HG03135 (cell line): ENCODE measurements around the gene CCDC28B.
A peak's percentile ranks its signal among the peaks of the same experiment; 100 is the strongest.

Experiments
- ATAC-seq: cut with Tn5 transposase; IDR thresholded peaks from one replicate; pipeline ENCODE4 v1.9.1; 2021; ENCODE audit warnings: mild to moderate bottlenecking, moderate library complexity; ENCODE audit not compliant: unreplicated experiment

Gene CCDC28B

DNA sequence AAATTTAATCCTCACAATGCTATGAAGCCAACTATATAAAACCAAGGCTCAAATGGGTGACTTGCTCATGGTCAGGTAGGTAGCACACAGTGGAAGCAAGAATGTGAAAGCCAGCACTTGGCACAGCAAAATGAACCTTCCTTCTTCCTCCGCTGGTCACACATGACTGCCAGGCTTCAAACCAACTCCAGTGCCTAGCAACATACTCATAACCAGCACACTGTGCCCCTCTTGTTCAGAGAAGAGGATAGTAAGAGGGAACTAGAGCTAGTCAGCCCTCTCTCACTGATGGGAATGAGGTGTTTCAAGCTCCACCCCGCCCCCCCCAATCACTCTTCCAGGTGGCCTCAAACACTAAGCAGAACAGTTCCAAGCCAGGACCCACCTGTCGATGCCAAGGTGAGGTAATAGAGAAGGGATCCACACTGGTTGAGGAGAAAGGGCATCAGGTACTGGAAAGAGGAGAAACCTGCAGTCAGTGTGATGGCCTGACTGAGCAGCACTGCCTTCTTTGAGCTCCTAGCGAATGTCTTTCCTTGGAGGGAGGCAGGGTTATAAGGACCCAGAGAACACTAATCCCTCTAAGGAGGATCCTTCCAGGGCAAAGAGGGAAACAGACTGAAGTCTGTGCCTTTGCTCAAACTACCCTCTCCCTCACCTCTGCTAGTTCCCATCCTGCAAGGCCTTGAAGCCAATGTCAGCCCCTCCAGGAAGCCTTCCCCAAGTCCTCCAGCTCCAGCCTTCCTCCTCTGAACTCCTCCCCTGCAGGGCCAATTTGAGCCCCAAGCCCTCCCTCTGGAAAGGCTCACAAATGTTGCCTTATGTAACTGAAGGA, 20.6 kb downstream of the CCDC28B start:
- ATAC-seq = no peak

DNA sequence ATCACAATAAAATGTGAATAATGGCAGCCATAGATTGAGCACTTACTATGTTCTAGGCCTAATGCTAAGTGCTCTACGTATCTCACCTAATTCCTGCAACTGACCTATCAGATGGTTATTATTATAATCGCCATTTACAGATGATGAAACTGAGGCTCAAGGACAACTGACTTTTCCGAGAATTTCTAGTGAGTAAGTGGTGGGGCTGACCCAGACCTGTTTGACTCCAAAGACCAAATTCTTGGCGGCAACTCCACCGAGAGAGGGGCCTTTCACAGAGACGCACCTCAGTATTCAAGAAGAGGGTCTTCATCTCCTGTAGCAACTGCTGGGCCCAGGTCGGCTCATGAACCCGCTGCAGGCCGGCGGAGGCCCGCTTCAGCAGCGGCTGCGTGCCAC, 21.2 kb downstream of the CCDC28B start:
- ATAC-seq = no peak

DNA sequence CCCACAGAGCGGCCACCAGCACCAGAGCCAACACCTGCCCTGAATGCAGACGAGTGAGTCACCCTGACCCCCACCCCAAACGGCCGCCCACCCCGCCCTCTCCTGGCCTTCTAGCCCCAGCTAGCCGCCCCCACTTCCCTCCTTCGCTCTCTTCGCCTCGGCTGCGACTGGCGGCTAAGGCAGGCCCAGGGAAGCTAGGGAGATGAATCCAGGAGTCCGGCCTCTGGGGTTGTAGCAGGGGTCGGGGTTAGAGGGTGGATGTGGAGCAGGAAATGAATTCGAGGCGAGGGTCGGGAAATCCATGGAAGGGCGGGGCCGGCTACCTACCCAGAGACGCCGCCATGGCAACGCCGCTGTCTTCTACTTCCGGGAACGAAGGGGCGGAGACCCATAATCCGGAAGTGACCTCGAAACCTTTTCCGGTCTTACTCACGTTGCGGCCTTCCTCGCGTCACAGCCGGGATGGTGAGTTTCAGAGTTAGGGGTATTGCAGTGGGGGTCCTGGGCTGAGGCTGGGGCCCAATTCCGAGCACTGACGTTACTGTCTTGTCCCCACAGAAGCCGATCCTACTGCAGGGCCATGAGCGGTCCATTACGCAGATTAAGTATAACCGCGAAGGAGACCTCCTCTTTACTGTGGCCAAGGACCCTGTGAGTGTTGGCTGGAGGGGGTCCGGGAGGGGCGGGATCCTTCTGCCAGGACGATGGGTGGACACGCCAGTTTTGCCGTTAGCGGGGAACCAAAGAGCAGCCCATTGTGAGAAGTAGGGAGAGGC, 21.8 kb downstream of the CCDC28B start, which contains the start of the genes EIF3I and TMEM234:
TSS of gene EIF3I (plus strand) at position 428 of the 776 bp plus-strand sequence. CDS start at position 463, 35 bp downstream.
TSS of gene TMEM234 (minus strand) at position 374 of the 776 bp plus-strand sequence. CDS start at position 343, 31 bp downstream.
- ATAC-seq = peak; percentile 89

DNA sequence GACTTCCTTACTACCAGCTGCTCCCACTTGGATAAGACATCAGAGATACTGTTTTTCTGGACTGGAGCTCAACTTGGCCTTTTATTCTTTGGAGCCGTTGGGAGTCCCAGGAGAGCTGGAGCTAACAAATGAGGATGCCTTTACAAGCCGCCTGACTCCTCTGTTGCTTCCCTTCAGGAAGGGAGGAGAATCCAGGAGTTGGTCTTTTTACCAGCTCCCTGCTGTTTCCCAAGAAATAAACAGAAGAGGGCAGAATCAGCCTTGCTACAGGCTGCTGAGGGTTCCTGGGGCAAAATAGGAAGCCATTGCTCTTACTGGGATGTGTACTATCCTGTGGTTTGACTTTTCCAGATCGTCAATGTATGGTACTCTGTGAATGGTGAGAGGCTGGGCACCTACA, 23.3 kb downstream of the CCDC28B start:
- ATAC-seq = no peak

GRCh38 chr1:32224285-32224684, 23.9 kb downstream of the CCDC28B start:
- no peak for ATAC-seq

DNA sequence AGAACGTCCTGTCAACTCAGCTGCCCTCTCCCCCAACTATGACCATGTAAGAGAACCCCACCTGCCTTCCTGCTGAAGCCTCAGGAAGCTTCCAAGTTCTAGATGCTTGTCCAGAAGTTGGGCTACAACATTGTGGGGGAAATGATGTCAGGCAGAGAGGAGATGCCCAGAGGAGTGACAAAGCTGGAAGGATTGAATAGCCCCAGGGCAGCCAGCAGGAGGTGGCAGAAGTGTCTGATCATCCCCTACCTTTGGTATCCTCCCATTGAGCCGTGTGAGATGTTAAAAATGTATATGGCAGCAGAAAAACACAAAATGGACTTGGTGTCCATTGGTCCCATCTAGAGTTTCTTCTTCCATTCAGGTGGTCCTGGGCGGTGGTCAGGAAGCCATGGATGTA, 28.4 kb downstream of the CCDC28B start:
- ATAC-seq = no peak

DNA sequence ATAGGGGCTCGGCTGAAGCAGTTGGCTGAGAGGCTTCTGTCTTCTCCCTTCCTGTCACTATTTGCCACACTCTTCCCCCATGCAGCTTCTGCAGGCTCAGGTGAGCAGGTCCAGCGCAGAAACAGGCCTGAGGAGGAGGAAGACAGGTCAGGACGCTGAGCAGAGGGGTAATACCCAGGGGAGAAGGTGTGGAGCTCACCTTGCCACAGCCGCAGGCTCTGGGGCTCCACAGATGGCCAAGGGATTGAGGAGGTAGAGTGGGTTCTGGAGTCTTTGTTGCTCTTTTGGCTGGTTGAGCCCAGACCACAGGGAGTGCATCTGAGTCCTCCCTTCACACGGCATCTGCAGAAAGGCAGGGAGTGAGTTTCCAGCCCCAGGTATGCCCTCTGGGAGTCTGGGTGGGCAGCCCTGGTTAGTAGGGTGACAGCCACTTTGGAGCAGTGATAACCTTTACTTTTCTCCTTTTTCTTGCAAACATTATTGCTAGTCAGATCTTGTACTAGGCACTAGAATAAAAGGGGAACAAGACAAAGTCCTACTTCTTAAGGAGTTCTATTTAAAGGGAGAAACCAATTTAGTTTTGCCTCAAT, 31.5 kb downstream of the CCDC28B start:
- no peak for ATAC-seq

DNA sequence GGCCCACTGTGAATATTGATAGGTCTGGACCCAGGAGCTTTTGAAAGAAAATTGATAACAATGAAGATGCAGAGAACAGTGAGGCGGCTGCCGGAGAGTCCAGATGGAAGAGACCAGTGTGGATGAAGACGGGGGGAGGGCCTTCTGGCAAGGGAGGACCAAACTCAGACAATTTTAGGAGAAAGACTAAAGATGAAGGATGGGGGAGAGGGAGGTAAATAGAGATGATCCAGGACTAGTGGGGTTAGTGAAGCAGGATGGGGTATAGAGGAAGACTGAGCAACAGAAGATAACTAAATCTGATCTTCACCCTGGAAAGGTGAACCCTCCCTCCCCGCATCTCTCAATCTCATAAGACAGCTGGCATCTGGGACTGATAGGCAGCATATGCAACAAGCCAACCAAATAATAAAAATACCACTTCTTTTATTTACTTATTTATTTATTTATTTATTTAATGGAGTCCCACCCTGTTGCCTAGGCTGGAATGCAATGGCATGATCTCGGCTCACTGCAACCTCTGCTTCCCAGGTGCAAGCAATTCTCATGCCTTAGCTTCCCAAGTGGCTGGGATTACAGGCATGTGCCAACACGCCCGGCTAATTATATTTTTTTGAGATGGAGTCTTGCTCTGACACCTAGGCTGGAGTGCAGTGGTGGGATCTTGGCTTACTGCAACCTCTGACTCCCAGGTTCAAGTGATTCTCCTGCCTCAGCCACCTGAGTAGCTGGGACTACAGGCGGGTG, 32.3 kb downstream of the CCDC28B start:
- ATAC-seq = no peak

- ATAC-seq = no peak
These were observed 34.4 kb downstream of the CCDC28B start for GRCh38 chr1:32234792-32235191.

- no peak for ATAC-seq
These were observed 38.9 kb downstream of the CCDC28B start for GRCh38 chr1:32239337-32239736.

DNA sequence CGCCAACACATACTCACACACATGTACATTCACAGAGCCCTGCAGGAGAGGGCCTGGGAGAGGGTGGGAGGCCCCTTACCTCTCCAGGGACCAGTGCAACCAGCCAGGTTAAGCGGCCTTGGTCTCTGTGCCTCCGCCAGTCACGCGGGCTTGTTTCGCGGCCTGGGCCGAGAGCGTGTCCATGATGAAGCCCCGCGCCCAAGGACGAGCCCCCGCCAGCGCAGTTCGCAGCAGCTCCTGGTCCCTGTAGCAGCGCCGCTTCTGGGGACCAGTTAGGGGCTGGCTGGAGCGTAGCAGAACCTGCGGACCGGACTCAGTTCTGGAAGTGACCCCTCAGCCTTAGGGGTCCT, 39.4 kb downstream of the CCDC28B start:
- ATAC-seq = no peak

- no peak for ATAC-seq
These were observed 40.0 kb downstream of the CCDC28B start for GRCh38 chr1:32240140-32240951.

DNA sequence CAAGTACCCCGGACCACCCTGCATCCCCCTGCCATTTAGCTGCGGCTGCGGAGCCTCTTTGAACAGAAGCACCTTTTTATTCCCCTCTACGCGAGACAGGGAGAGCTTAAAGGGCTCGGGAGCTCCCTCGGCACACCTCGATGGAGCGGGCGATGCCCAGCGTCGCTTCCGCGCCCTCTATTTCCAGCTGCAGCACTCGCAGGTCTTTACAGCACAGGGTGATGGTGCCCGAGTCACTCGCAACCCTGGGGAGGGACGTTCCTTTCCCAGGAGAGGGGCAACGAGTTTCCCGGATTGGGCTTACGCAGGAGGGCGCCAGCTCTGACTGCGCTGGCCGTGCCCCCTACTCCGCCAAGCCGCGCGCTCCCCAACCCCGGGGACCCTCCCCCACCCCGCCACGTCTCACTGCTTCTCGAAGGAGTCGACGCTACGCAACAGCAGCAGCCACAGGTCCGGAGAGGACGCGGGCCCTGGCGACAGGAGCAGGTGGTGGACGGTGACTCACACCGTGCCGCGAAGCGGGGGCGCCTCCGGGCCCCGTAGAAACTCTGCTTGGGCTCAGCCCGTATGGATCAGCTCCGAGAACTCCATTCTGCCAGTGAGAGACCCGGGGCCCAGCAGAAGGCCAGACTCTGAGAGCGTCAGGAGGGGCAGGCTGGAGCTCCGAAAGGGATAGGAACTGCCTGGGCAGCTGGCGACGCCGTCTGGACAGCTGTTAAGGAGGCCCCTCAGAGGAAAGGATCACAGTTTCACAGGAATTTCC, 40.8 kb downstream of the CCDC28B start:
- ATAC-seq = no peak

- ATAC-seq = no peak
These were observed 42.0 kb downstream of the CCDC28B start for GRCh38 chr1:32242341-32242851.

DNA sequence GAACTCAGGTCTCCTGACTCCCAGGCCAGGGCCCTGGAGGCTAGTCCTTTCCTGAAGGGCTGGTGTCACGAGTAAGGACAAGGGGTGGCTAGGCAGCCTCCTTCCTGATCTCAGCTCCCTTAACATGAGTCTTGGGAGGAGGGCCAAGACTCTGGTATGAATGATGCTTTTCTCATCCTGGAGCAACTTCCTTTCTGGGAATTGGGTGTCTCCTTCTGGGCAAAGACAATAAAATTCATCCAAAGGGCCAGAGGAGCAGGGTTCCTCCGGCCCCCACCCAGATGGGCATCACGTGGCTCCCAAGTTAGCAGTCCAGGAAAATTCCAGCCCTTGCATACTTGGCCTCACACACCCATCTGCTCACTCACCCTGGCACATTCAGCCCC, 46.5 kb downstream of the CCDC28B start, which contains the start of gene FAM167B:
TSS of gene FAM167B (plus strand) at position 335 of the 386 bp plus-strand sequence. CDS start 200 bp downstream, outside the sequence.
- ATAC-seq = no peak

DNA sequence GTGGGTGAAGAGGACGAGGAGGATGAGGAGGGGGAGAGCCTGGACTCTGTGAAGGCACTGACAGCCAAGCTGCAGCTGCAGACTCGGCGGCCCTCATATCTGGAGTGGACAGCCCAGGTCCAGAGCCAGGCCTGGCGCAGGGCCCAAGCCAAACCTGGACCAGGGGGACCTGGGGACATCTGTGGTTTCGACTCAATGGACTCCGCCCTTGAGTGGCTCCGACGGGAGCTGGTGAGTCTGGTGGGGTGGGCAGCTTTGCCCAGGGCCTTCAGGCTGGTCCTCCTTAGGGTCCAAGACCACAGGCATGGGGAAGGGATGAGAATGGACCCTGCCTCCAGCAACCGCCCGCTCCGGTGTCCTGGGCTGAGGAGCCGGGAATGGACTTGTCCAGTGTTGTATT, 47.1 kb downstream of the CCDC28B start:
- ATAC-seq = no peak

- ATAC-seq = no peak
These were observed 47.8 kb downstream of the CCDC28B start for GRCh38 chr1:32247983-32248889.
